Psoas muscle (tissue), 8 donors: Measurements from ENCODE around the gene PAQR4. TPM values are rescaled to one million over a fixed set of nuclear protein-coding genes. Genes with fewer than 3 reads are reported as not detected.

ENCODE experiments used
- ATAC-seq, 4 donors: fragments of 200-7000 bp; cut with Tn5 transposase; one replicate each; pipeline ENCODE4 v1.9.1; 2020; ENCODE audit warnings: moderate library complexity in 3 of 4, mild to moderate bottlenecking in 2 of 4
- DNase-seq, 2 donors: peaks; one replicate each; pipeline ENCODE4 v3.0.0-alpha.2; 2020
- H3K27ac ChIP-seq: fragments of 200-600 bp; one replicate; pipeline ENCODE4 v1.8.0; 2022
- H3K27me3 ChIP-seq, 3 donors: fragments of 200-600 bp in 1 of 3; one replicate each; pipeline versions ENCODE4 v1.6.1 to v1.8.0; 2013 to 2022; ENCODE audit warnings: low read length in 2 of 3, mild to moderate bottlenecking in 2 of 3, moderate library complexity in 1 of 3; ENCODE audit not compliant: insufficient read depth in 3 of 3
- H3K36me3 ChIP-seq, 2 donors: fragments of 200-600 bp in 1 of 2; one replicate each; pipeline versions ENCODE4 v1.6.1 to v1.8.0; 2013 to 2022; ENCODE audit warnings: low read depth in 1 of 2, mild to moderate bottlenecking in 1 of 2, moderate library complexity in 1 of 2; ENCODE audit not compliant: insufficient read depth in 1 of 2
- H3K4me1 ChIP-seq: fragments of 200-600 bp; one replicate; pipeline ENCODE4 v1.8.0; 2022
- H3K4me3 ChIP-seq: fragments of 200-600 bp; one replicate; pipeline ENCODE4 v1.8.0; 2022; ENCODE audit warnings: mild to moderate bottlenecking
- H3K9me3 ChIP-seq: fragments of 200-600 bp; one replicate; pipeline ENCODE4 v1.8.0; 2022
- CTCF ChIP-seq: fragments of 200-600 bp; IDR thresholded peaks from one replicate; pipeline ENCODE4 v1.8.0; 2022; ENCODE audit warnings: antibody characterized with exemption
- WGBS, 3 donors: extraction: QIAGEN DNeasy Blood & Tissue Kit; methylation state at CpG; one replicate each; pipeline versions ENCODE4 v1.1.6 to v1.1.7; 2013; 5-methylcytosine and 5-hydroxymethylcytosine counted together
- intact Hi-C, 2 donors: fragments of 100-400 bp; cut with DNase I; formaldehyde crosslinking; loops; one replicate each; pipeline versions ENCODE4 v1.11.0 to v1.14.2; 2022
- polyA plus RNA-seq, 3 donors: library from polyadenylated mRNA; stranded (reverse); fragments of 200-250 nt; gene quantifications; one replicate each; pipeline ENCODE4 v1.2.3, GENCODE V29; 2013
- total RNA-seq, 4 donors: library from RNA; stranded (reverse); fragmentation: NEBNext Ultra II Directional in 2 of 4; extraction: Animal tissue kit (Norgen Biotek cat#: 25700) in 2 of 4; gene quantifications; one replicate each; pipeline versions ENCODE4 v1.2.1 to v1.2.4, GENCODE V29; 2021 to 2023
- donor health status: healthy with polysubstance abuse.
- donor health status: DM: no; HTN: no; CAD: no; lungs with moderate emphysema.
- donor health status: Bipolar disorder and iron deficiency.
- donor health status: healthy.
- donor health status: DM: yes; HTN: yes; CAD: no.
- donor health status: DM: no; HTN: no; CAD: no.
- donor health status: DM: no; HTN: no; CAD: no.
- donor health status: DM: yes; HTN: yes; CAD: no.

Gene PAQR4
- total and polyA plus RNA-seq, 7 donors: 4.6 to 26.1 (median 12.3) TPM

GRCh38 chr16:2954656-2955381 lies 14.3 kb upstream of the PAQR4 start:
- H3K9me3 ChIP-seq: no peaks in the 10 kb centered on the region
- DNase-seq: peak in 1 of 2 donors; percentile 46
- intact Hi-C loops: no loop called here
- no peak overlapping the region for H3K4me3 ChIP-seq
- no peak for TF ChIP-seq CTCF
- H3K4me1 ChIP-seq: peaks cover 4% of the 10 kb centered on the region
- no peak for ATAC-seq
- peaks cover 0 to 31% (median 6%) of the 10 kb centered on the region in 3 donors for H3K27me3 ChIP-seq
- no peak overlapping the region for H3K27ac ChIP-seq
- WGBS, 3 donors: 58 to 63% (median 60%) methylated on average over 17 to 26 of the region's 26 CpGs
- H3K36me3 ChIP-seq: peaks cover 0 to 4% of the 10 kb centered on the region in 2 donors

- H3K27ac ChIP-seq: no peak overlapping the region
- intact Hi-C loops: no loop called here
- peak in 1 of 2 donors; percentile 45 for DNase-seq
- H3K36me3 ChIP-seq: no peaks in the 10 kb centered on the region
- H3K4me3 ChIP-seq: no peak overlapping the region
- TF ChIP-seq CTCF: no peak
- H3K27me3 ChIP-seq: peaks cover 0 to 31% (median 6%) of the 10 kb centered on the region in 3 donors
- 59 to 62% (median 59%) methylated on average over 10 of the region's 10 CpGs for WGBS, 3 donors
- no peaks in the 10 kb centered on the region for H3K9me3 ChIP-seq
- H3K4me1 ChIP-seq: no peaks in the 10 kb centered on the region
- ATAC-seq: no peak
These were observed 13.7 kb upstream of the PAQR4 start for GRCh38 chr16:2955438-2955778.

- Histone ChIP-seq H3K27me3 (peaks cover 0 to 36% (median 6%) of the 10 kb centered on the region in 3 donors), H3K27ac (no peak overlapping the region), H3K4me1 (no peaks in the 10 kb centered on the region), H3K9me3 (no peaks in the 10 kb centered on the region), H3K36me3 (no peaks in the 10 kb centered on the region), H3K4me3 (no peak overlapping the region)
- no peak for ATAC-seq
- no peak for TF ChIP-seq CTCF
- DNase-seq: no peak
- WGBS, 3 donors: 45 to 53% (median 49%) methylated on average over 16 to 21 of the region's 21 CpGs
- intact Hi-C loops: no loop called here
These were observed 13.2 kb upstream of the PAQR4 start for GRCh38 chr16:2955779-2956578.

- H3K27me3 ChIP-seq: peaks cover 0 to 41% (median 6%) of the 10 kb centered on the region in 3 donors
- no peaks in the 10 kb centered on the region for H3K9me3 ChIP-seq
- H3K4me1 ChIP-seq: no peaks in the 10 kb centered on the region
- no peaks in the 10 kb centered on the region for H3K36me3 ChIP-seq
- DNase-seq: no peak
- no peak for TF ChIP-seq CTCF
- H3K27ac ChIP-seq: no peak overlapping the region
- H3K4me3 ChIP-seq: no peak overlapping the region
- no peak for ATAC-seq
- 81 to 83% (median 83%) methylated on average over 9 to 11 of the region's 11 CpGs for WGBS, 3 donors
- intact Hi-C loops: no loop called here
These were observed 12.6 kb upstream of the PAQR4 start for GRCh38 chr16:2956579-2956956.
